Measurements from ENCODE around the gene LRTM2.

LRTM2 gene

GRCh38 chr12:1820191-1820895 lies at the start of gene LRTM2:
Gene LRTM2 (plus strand): TSS chr12:1820565. CDS start chr12:1828149, 7,584 bp downstream.
- no peak for DNase-seq (ENCODE audit: low spot score)

- DNase-seq (ENCODE audit: low spot score) = peak; percentile 59
Measured at GRCh38 chr12:1773937-1774655, 46.3 kb upstream of the LRTM2 start.

- peak; percentile 74 for DNase-seq (ENCODE audit: low spot score)
Measured at GRCh38 chr12:1776170-1776921, 44.0 kb upstream of the LRTM2 start.

GRCh38 chr12:1777798-1778197 lies 42.6 kb upstream of the LRTM2 start:
- DNase-seq (ENCODE audit: low spot score) = peak; percentile 74

GRCh38 chr12:1778911-1779310 lies 41.5 kb upstream of the LRTM2 start:
- no peak for DNase-seq (ENCODE audit: low spot score)

GRCh38 chr12:1779783-1780182 lies 40.6 kb upstream of the LRTM2 start:
- DNase-seq (ENCODE audit: low spot score) = peak; percentile 47

GRCh38 chr12:1781772-1782171 lies 38.6 kb upstream of the LRTM2 start:
- DNase-seq (ENCODE audit: low spot score) = no peak

- no peak for DNase-seq (ENCODE audit: low spot score)
Measured at GRCh38 chr12:1782215-1782614, 38.1 kb upstream of the LRTM2 start.

GRCh38 chr12:1787714-1788113 lies 32.7 kb upstream of the LRTM2 start:
- no peak for DNase-seq (ENCODE audit: low spot score)

- DNase-seq (ENCODE audit: low spot score) = no peak
Measured at GRCh38 chr12:1790444-1790843, 29.9 kb upstream of the LRTM2 start.

- peak; percentile 73 for DNase-seq (ENCODE audit: low spot score)
Measured at GRCh38 chr12:1791104-1791841, 29.1 kb upstream of the LRTM2 start.

GRCh38 chr12:1792406-1792805 lies 28.0 kb upstream of the LRTM2 start:
- no peak for DNase-seq (ENCODE audit: low spot score)

GRCh38 chr12:1793426-1794210 lies 26.7 kb upstream of the LRTM2 start:
- DNase-seq (ENCODE audit: low spot score) = no peak

- DNase-seq (ENCODE audit: low spot score) = no peak
Measured at GRCh38 chr12:1794440-1795090, 25.8 kb upstream of the LRTM2 start.

GRCh38 chr12:1795221-1795784 lies 25.1 kb upstream of the LRTM2 start:
- no peak for DNase-seq (ENCODE audit: low spot score)

GRCh38 chr12:1795785-1796514 lies 24.4 kb upstream of the LRTM2 start:
- peak; percentile 97 for DNase-seq (ENCODE audit: low spot score)

- peak; percentile 48 for DNase-seq (ENCODE audit: low spot score)
Measured at GRCh38 chr12:1796515-1797010, 23.8 kb upstream of the LRTM2 start.

GRCh38 chr12:1797011-1797901 lies 23.1 kb upstream of the LRTM2 start:
- DNase-seq (ENCODE audit: low spot score) = peak; percentile 68
